HAP-1 (cell line): ENCODE measurements around the gene LILRB1.
"Not testable (repeated sequence)": the region's sequence is repeated elsewhere in the genome, so short reads cannot be mapped to it uniquely, and the experiment has no call there.

ENCODE experiments used
- DNase-seq, 2 experiments: peaks; one replicate each; pipeline ENCODE4 v3.0.0-alpha.2; 2016 to 2020; ENCODE audit warnings: low spot score in 2 of 2
- H3K27me3 ChIP-seq: fragments of 250-450 bp; sonication (Bioruptor Pico); 2 replicates; pipeline ENCODE4 v1.5.1; 2020; ENCODE audit warnings: low read depth, mild to moderate bottlenecking, moderate library complexity
- H3K36me3 ChIP-seq: fragments of 250-450 bp; sonication (Bioruptor Pico); replicated peaks from 2 replicates; pipeline ENCODE4 v1.5.1; 2020; ENCODE audit warnings: mild to moderate bottlenecking
- H3K4me1 ChIP-seq: fragments of 250-450 bp; sonication (Bioruptor Pico); 2 replicates; pipeline ENCODE4 v1.5.1; 2020; ENCODE audit warnings: mild to moderate bottlenecking
- H3K4me3 ChIP-seq: fragments of 250-450 bp; sonication (Bioruptor Pico); 2 replicates; pipeline ENCODE4 v1.5.1; 2020; ENCODE audit warnings: mild to moderate bottlenecking, moderate library complexity
- H3K9me3 ChIP-seq: fragments of 250-450 bp; sonication (Bioruptor Pico); 2 replicates; pipeline ENCODE4 v1.5.1; 2020; ENCODE audit warnings: mild to moderate bottlenecking, moderate library complexity
- in situ Hi-C: fragments of 300-500 bp; cut with MboI; formaldehyde crosslinking; loops from 3 replicates; pipeline ENCODE4 v1.14.3; 2020; ENCODE audit warnings: low sequenced_read_pairs, inconsistent platforms, mixed read lengths

Gene LILRB1

DNA sequence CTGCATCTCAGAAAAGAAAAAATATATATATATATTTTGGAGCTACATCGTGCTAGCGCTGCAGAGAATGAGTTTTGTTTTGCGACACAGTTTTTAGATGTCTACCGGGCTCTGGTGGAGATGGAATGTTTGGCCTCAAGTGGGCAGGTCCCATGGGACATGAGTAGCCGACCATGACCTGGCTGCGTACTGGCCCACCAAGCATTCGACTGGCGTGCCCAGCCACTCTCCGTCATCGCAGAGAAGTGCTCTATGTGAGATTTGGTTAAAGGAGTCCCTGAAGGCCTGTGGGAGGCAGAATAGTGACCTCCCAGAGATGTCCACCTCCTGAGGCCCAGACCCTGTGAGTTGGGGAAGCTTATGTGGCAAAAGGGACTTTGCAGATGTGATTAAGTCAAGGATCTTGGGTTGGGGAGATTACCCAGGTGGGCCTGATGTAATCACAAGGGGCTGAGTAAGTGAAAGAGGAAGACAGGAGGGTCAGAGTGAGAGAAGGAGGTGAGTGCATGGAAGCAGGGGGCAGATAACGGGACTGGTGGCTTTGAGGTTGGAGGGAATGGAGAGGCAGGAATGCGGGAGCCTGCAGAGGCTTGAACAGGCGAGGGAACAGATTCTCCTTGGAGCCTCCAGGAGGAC lies 31.7 kb downstream of the LILRB1 start:
- H3K36me3 ChIP-seq = no peaks in the 10 kb centered on the region
- no peak overlapping the region for H3K4me3 ChIP-seq
- no peaks in the 10 kb centered on the region for H3K4me1 ChIP-seq
- no peaks in the 10 kb centered on the region for H3K27me3 ChIP-seq
- in situ Hi-C loops = no loop called here
- H3K9me3 ChIP-seq = no peaks in the 10 kb centered on the region
- DNase-seq = no peak

- no peaks in the 10 kb centered on the region for H3K4me1 ChIP-seq
- in situ Hi-C loops = no loop called here
- H3K4me3 ChIP-seq = no peak within 1 kb of the TSS
- H3K36me3 ChIP-seq = no peaks in the 10 kb centered on the region
- DNase-seq = no peak
- H3K27me3 ChIP-seq = no peaks in the 10 kb centered on the region
- no peaks in the 10 kb centered on the region for H3K9me3 ChIP-seq
Observed at GRCh38 chr19:54662730-54663129, 32.4 kb downstream of the LILRB1 start, which contains the start of gene LILRB4. LILRB4 (plus strand) TSS chr19:54662985; CDS start chr19:54663034, 49 bp downstream.

DNA sequence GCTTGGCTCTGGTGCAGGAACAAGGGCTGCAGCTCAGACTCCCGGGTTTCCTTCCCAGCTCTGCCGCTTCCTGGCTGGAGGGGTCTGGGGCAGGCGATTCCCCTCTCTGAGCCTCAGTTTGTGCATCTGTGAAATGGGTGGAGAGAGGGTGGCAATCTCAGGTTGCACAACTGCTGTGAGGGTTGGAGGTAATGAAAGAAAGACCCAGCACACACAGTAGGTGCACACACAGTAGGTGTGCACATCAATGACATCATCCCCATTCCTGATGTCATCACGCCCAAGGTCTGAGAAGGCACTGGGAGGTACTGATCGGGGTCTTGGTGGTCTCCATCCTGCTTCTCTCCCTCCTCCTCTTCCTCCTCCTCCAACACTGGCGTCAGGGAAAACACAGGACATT lies 35.2 kb downstream of the LILRB1 start:
- in situ Hi-C loops = no loop called here
- H3K27me3 ChIP-seq = no peaks in the 10 kb centered on the region
- no peaks in the 10 kb centered on the region for H3K4me1 ChIP-seq
- H3K9me3 ChIP-seq = no peaks in the 10 kb centered on the region
- H3K36me3 ChIP-seq = no peaks in the 10 kb centered on the region
- no peak for DNase-seq
- H3K4me3 ChIP-seq = no peak overlapping the region

DNA sequence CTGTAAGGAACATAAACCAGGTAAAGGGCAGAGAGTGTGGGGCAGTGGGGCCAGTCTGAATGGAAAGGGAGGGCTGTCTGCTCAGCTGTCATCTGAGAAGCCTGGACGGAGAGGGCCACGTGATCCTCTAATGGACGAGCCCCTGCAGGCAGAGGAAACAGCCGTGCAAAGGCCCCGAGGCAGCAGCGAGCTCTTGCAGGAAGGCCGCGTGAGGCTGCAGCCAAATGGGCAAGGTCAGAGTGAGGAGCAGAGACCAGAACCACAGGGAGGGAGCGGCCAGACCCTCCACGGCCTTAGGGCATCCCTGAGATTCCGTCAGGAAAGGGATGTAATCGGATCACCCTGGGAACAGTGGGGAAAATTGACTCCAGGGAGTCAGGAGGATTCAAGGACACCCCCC lies 36.9 kb downstream of the LILRB1 start:
- DNase-seq = no peak
- H3K9me3 ChIP-seq = no peaks in the 10 kb centered on the region
- H3K4me1 ChIP-seq = no peaks in the 10 kb centered on the region
- no peaks in the 10 kb centered on the region for H3K36me3 ChIP-seq
- in situ Hi-C loops = no loop called here
- H3K4me3 ChIP-seq = no peak overlapping the region
- no peaks in the 10 kb centered on the region for H3K27me3 ChIP-seq

DNA sequence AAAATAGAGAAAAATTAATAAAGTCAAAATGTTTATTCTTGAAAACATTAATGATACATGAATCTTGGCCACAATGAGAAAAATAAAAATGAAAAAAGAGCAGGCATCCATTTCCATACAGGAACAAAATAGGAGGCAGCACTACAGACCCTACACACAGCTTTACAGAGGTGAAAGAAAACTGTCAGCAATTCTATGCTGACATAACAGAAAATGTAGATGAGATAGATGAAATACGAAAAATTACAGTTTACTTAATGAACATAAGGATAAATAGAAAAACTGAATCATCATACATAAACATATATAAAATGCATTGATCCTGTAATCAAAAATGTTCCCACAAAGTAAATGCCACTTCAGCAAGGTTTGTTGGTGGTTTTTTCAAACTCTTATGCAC lies 38.1 kb downstream of the LILRB1 start:
- Histone ChIP-seq H3K4me3 (no peak overlapping the region), H3K27me3 (no peaks in the 10 kb centered on the region), H3K36me3 (no peaks in the 10 kb centered on the region), H3K4me1 (no peaks in the 10 kb centered on the region), H3K9me3 (no peaks in the 10 kb centered on the region)
- in situ Hi-C loops = no loop called here
- no peak for DNase-seq

DNA sequence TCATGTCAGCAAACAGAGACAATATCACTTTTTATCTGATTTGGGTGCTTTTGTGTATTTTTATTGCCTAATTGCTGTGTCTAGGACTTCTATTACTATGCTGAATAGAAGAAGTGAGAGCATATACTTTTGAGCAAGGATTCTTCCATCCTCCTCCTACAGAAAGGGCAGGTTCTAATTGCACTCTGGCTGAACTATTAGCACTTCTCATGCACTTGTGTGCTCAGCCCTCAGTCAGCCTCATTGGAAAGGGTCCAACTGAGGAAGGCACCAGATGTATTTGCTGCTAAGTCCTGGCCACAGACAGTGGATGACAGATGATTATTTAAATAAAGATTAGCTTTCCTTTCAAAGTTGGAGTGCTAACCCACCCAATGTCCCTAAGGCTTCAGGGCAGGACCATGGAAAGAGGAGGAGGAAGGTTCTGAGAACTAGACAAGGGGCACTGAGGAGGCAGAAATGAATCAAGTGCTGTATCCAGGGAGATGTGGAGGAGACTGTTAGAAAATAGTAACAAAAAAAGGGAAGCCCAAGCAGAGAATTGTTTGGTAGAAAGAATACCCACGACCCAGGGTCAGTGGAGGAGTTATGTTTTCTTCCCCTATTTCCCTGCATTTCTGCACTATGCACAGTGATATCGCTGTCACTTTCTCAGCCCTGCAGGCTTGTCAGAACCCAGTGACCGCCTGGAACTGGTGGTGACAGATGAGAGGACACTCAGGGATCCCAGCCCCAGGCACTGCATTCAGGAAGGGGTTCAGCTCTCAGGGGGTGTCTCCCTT lies 40.5 kb downstream of the LILRB1 start:
- Histone ChIP-seq H3K27me3 (no peaks in the 10 kb centered on the region), H3K36me3 (no peaks in the 10 kb centered on the region), H3K9me3 (no peaks in the 10 kb centered on the region), H3K4me3 (no peak overlapping the region), H3K4me1 (no peaks in the 10 kb centered on the region)
- in situ Hi-C loops = no loop called here
- DNase-seq = no peak

- no peaks in the 10 kb centered on the region for H3K27me3 ChIP-seq
- no peaks in the 10 kb centered on the region for H3K36me3 ChIP-seq
- H3K4me3 ChIP-seq = no peak overlapping the region
- in situ Hi-C loops = no loop called here
- no peaks in the 10 kb centered on the region for H3K4me1 ChIP-seq
- DNase-seq = no peak
- H3K9me3 ChIP-seq = no peaks in the 10 kb centered on the region
Observed at GRCh38 chr19:54673222-54673621, 42.9 kb downstream of the LILRB1 start.

DNA sequence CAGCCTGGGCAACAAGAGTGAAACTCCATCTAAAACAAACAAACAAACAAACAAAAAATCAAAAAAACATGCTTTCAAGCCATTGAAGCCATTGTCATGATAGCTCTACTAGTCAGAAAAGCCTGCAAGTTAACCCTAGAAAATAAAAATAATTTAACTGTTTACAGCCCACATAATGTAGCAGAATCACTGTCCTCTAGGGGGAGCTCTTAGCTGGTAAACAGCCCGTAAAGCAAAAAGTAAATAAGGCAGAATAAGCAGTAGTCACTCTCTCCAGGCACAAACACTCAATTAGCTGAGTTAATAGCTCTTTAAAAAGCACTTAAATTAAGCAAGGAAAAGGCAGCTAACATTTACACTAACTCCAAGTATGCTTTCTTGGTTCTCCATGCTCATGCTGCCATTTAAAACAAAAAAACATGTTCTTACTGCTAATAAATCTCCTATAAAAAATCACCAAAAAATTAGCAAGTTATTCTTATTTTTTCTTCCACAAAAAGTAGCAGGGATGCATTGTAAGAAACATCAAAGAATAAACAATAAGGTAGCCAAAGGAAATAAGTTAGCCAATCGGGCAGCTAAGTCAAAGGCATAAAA lies 43.8 kb downstream of the LILRB1 start:
- DNase-seq = peak; percentile 11 to 14
- Histone ChIP-seq H3K9me3 (no peaks in the 10 kb centered on the region), H3K4me3 (no peak overlapping the region), H3K36me3 (no peaks in the 10 kb centered on the region), H3K4me1 (no peaks in the 10 kb centered on the region), H3K27me3 (no peaks in the 10 kb centered on the region)
- in situ Hi-C loops = no loop called here

GRCh38 chr19:54676210-54676834 lies 46.0 kb downstream of the LILRB1 start:
- H3K27me3 ChIP-seq, H3K9me3 ChIP-seq, H3K36me3 ChIP-seq, in situ Hi-C loops, H3K4me3 ChIP-seq, H3K4me1 ChIP-seq: not testable (repeated sequence)
- peak in 1 of 2 experiments; percentile 3 for DNase-seq

- Histone ChIP-seq H3K9me3 (no peaks in the 10 kb centered on the region), H3K36me3 (no peaks in the 10 kb centered on the region), H3K4me1 (no peaks in the 10 kb centered on the region), H3K4me3 (no peak overlapping the region), H3K27me3 (no peaks in the 10 kb centered on the region)
- in situ Hi-C loops = no loop called here
- DNase-seq = no peak
Observed at GRCh38 chr19:54677217-54677616, 46.9 kb downstream of the LILRB1 start.

- H3K36me3 ChIP-seq, DNase-seq, H3K4me3 ChIP-seq, H3K27me3 ChIP-seq, H3K4me1 ChIP-seq, H3K9me3 ChIP-seq, in situ Hi-C loops: not testable (repeated sequence)
Observed at GRCh38 chr19:54681596-54681995, 51.3 kb downstream of the LILRB1 start.

- no peak overlapping the region for H3K4me3 ChIP-seq
- H3K9me3 ChIP-seq = no peaks in the 10 kb centered on the region
- H3K27me3 ChIP-seq = no peaks in the 10 kb centered on the region
- no peaks in the 10 kb centered on the region for H3K4me1 ChIP-seq
- DNase-seq = no peak
- in situ Hi-C loops = no loop called here
- no peaks in the 10 kb centered on the region for H3K36me3 ChIP-seq
Observed at GRCh38 chr19:54682306-54682856, 52.1 kb downstream of the LILRB1 start.

DNA sequence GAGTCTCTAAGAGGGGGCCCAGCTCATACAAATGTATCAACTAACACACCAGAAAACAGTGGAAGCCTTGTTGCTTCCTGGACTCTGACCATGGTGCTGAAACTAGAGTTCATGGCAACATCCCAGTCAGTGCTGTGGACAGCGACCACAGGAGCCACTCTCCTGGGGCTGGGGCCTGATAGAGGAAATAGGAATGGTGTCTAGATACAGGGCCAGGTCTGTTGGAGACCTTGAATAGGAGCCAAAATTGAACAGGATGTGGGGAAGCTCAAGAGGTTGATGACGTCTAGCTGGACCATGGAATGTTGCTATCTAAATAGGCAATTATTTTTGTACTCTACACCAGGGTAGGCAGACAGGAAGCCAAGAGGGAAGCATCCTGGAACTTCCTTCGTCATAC lies 54.2 kb downstream of the LILRB1 start:
- no peaks in the 10 kb centered on the region for H3K4me1 ChIP-seq
- no peaks in the 10 kb centered on the region for H3K9me3 ChIP-seq
- H3K27me3 ChIP-seq = no peaks in the 10 kb centered on the region
- H3K36me3 ChIP-seq = no peaks in the 10 kb centered on the region
- H3K4me3 ChIP-seq = no peak overlapping the region
- in situ Hi-C loops = no loop called here
- DNase-seq = peak in 1 of 2 experiments; percentile 14
